GM23248 (cell line): ENCODE data around the gene SVEP1. TPM values are rescaled to one million over a fixed set of nuclear protein-coding genes. Genes with fewer than 3 reads are reported as not detected.

ENCODE experiments used
- DNase-seq: peaks from one replicate; pipeline ENCODE4 v3.0.0-alpha.2; 2015
- H2AFZ ChIP-seq: fragments of 200-600 bp; sonication (generic); 2 replicates; pipeline ENCODE4 v1.6.1; 2016; ENCODE audit warnings: antibody characterized with exemption
- H3F3A ChIP-seq: fragments of 200-600 bp; sonication (generic); 2 replicates; pipeline ENCODE4 v1.6.1; 2016; ENCODE audit warnings: mild to moderate bottlenecking, antibody characterized with exemption, mixed run types; ENCODE audit not compliant: insufficient read depth
- H3K27ac ChIP-seq: fragments of 200-600 bp; sonication (generic); 2 replicates; pipeline ENCODE4 v1.5.1; 2016; ENCODE audit warnings: mild to moderate bottlenecking
- H3K27me3 ChIP-seq: fragments of 200-600 bp; sonication (generic); replicated peaks from 2 replicates; pipeline ENCODE4 v1.6.1; 2016; ENCODE audit warnings: mild to moderate bottlenecking; ENCODE audit not compliant: insufficient read depth
- H3K36me3 ChIP-seq: fragments of 200-600 bp; sonication (generic); 2 replicates; pipeline ENCODE4 v1.6.1; 2016; ENCODE audit warnings: low read depth, mild to moderate bottlenecking
- H3K4me1 ChIP-seq: fragments of 200-600 bp; sonication (generic); 2 replicates; pipeline ENCODE4 v1.6.1; 2016; ENCODE audit warnings: mild to moderate bottlenecking; ENCODE audit not compliant: insufficient read depth
- H3K4me2 ChIP-seq: fragments of 200-600 bp; sonication (generic); one replicate; pipeline ENCODE4 v1.6.1; 2016; ENCODE audit warnings: mild to moderate bottlenecking; ENCODE audit not compliant: unreplicated experiment
- H3K4me3 ChIP-seq: fragments of 200-600 bp; sonication (generic); 2 replicates; pipeline ENCODE4 v1.5.1; 2016; ENCODE audit warnings: mild to moderate bottlenecking
- H3K79me2 ChIP-seq: fragments of 200-600 bp; sonication (generic); 2 replicates; pipeline ENCODE4 v1.6.1; 2016; ENCODE audit warnings: mild to moderate bottlenecking; ENCODE audit not compliant: insufficient read depth
- H3K9ac ChIP-seq: fragments of 200-600 bp; sonication (generic); 2 replicates; pipeline ENCODE4 v1.6.1; 2016; ENCODE audit warnings: mild to moderate bottlenecking
- H3K9me2 ChIP-seq: fragments of 200-600 bp; sonication (generic); 2 replicates; pipeline ENCODE4 v1.6.1; 2016; ENCODE audit warnings: mixed run types, mild to moderate bottlenecking, moderate library complexity; ENCODE audit not compliant: insufficient read depth
- H3K9me3 ChIP-seq: fragments of 200-600 bp; sonication (generic); one replicate; pipeline ENCODE4 v1.6.1; 2017; ENCODE audit warnings: low read depth
- H4K20me1 ChIP-seq: fragments of 200-600 bp; sonication (generic); 2 replicates; pipeline ENCODE4 v1.6.0; 2016; ENCODE audit not compliant: insufficient read depth
- EZH2 ChIP-seq: fragments of 200-600 bp; sonication (generic); IDR thresholded peaks from 2 replicates; pipeline ENCODE4 v1.6.1; 2018; ENCODE audit warnings: antibody characterized with exemption, mild to moderate bottlenecking; ENCODE audit not compliant: insufficient read depth, poor library complexity, severe bottlenecking
- EZH2phosphoT487 ChIP-seq: fragments of 200-600 bp; sonication (generic); IDR thresholded peaks from 2 replicates; pipeline ENCODE4 v1.6.1; 2018; ENCODE audit warnings: antibody characterized with exemption, moderate library complexity, mild to moderate bottlenecking, low read depth; ENCODE audit not compliant: insufficient read depth
- WGBS, 2 experiments: methylation state at CpG; one replicate each; pipeline ENCODE4 v1.1.6; 2015 to 2017; ENCODE audit warnings: low lambda C conversion rate in 2 of 2, low coverage in 1 of 2; ENCODE audit errors: missing lambda C conversion rate in 2 of 2; 5-methylcytosine and 5-hydroxymethylcytosine counted together
- in situ Hi-C: fragments of 300-500 bp; cut with MboI; formaldehyde crosslinking; loops from 2 replicates; pipeline ENCODE4 v1.15.0; 2020
- polyA plus RNA-seq: library from polyadenylated mRNA; unstranded; fragments of >200 nt; fragmentation: Nextera tagmentation; extraction: Ambion mirVana; gene quantifications from 2 replicates; pipeline ENCODE4 v1.2.1, GENCODE V29; 2016
- total RNA-seq: library from RNA; depleted of rRNA; stranded (reverse); fragments of >200 nt; shearing (Covaris generic); gene quantifications from 2 replicates; pipeline ENCODE4 v1.2.3, GENCODE V29; 2014

Gene SVEP1
- total and polyA plus RNA-seq, 2 experiments from 2014 or later: 13.6 to 47.3 TPM

DNA sequence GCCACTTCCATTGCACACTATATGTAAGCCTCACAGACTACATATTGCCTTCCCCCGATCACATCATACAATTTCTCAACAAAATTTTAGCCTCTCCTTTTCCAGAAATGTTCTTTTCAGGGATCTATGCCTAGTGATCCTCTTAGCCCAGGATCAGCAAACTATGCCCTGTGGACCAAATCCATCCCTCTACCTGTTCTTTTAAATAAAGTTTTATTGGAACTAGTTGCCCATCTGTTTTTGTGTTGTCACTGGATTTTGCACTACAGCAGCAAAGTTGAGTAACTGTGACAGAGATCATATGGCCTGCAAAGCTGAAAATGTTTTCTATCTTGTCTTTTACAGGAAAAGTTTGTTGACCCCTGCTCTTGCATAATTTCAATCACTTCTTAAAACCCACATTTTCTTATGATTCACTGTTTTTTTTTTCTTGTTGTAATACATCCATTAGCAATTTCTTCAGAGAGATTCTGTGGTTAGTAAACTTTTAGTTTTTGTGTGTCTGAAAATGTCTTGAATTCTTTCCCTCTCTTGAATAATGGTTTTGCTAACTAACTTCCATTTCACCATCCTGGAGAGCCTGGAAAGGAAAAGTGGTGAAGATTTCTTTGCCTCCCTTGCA is 248.9 kb downstream of the SVEP1 start:
- peak; percentile 49 for DNase-seq
- WGBS, 2 experiments: 92 to 100% methylated on average over 1 of the region's 1 CpG
- Histone ChIP-seq H3K27me3 (0 out of 2 replicates have a peak, but pooled peaks cover 4% of the 10 kb centered on the region), H3K27ac (0 out of 2 replicates have a peak overlapping the region, but pooled peaks have one; percentile 6), H3K4me3 (no peak overlapping the region), H3K79me2 (no peaks in the 10 kb centered on the region), H3F3A (peaks cover 16% of the 10 kb centered on the region), H3K9ac (no peak overlapping the region), H3K9me3 (no peaks in the 10 kb centered on the region), H3K9me2 (0 out of 2 replicates have a peak, but pooled peaks cover 2% of the 10 kb centered on the region), H4K20me1 (no peaks in the 10 kb centered on the region), H3K4me1 (no peaks in the 10 kb centered on the region), H3K36me3 (no peaks in the 10 kb centered on the region), H2AFZ (no peak overlapping the region), H3K4me2 (no peak overlapping the region)
- in situ Hi-C loops: no loop called here
- TF ChIP-seq EZH2 (no peak), EZH2phosphoT487 (no peak)

DNA sequence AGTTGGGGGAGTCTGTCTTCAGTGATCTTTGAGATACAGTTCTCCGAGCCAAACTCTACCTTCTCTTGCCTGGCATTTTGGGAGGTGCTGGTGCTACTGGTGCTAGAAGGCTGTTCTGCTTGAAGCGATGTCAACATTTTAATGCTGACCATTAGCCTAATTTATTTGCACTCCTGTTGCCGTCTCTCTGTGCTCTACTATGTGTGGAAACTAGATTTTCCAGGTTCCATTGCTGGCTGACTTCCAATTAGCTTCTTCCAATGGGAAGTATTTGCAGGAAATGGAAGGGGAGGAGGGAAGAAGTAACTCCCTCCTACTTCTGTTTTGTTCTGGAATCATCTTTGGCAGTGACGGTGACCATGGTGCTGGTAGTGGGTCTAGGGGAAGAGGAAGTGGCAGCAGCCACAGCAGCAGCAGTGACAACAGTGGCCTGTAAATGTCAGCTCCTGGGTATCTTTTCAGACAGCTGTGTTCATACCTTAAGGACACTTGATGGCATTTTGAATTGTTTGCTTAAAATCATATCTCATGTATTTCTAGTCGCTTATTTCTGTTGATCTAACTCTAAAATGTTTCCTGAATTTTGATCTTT is 249.8 kb downstream of the SVEP1 start:
- H3K27ac ChIP-seq: no peak overlapping the region
- WGBS, 2 experiments: 81 to 82% methylated on average over 5 of the region's 5 CpGs
- no peak overlapping the region for H3K4me3 ChIP-seq
- H3K9ac ChIP-seq: no peak overlapping the region
- H3K79me2 ChIP-seq: no peaks in the 10 kb centered on the region
- H3F3A ChIP-seq: peaks cover 16% of the 10 kb centered on the region
- H3K4me2 ChIP-seq: no peak overlapping the region
- H4K20me1 ChIP-seq: no peaks in the 10 kb centered on the region
- DNase-seq: no peak
- no peak overlapping the region for H2AFZ ChIP-seq
- TF ChIP-seq EZH2 (no peak), EZH2phosphoT487 (no peak)
- H3K9me3 ChIP-seq: no peaks in the 10 kb centered on the region
- no peaks in the 10 kb centered on the region for H3K36me3 ChIP-seq
- H3K9me2 ChIP-seq: 0 out of 2 replicates have a peak, but pooled peaks cover 2% of the 10 kb centered on the region
- H3K27me3 ChIP-seq: 0 out of 2 replicates have a peak, but pooled peaks cover 4% of the 10 kb centered on the region
- in situ Hi-C loops: no loop called here
- no peaks in the 10 kb centered on the region for H3K4me1 ChIP-seq

- TF ChIP-seq EZH2phosphoT487 (no peak), EZH2 (no peak)
These were observed 250.8 kb downstream of the SVEP1 start for GRCh38 chr9:110328763-110329162.

GRCh38 chr9:110327716-110328115 is 251.8 kb downstream of the SVEP1 start:
- no peaks in the 10 kb centered on the region for H3K36me3 ChIP-seq
- H3K9me3 ChIP-seq: no peaks in the 10 kb centered on the region
- no peak for DNase-seq
- H3K4me3 ChIP-seq: no peak overlapping the region
- H3K4me1 ChIP-seq: no peaks in the 10 kb centered on the region
- no peaks in the 10 kb centered on the region for H3K27me3 ChIP-seq
- in situ Hi-C loops: no loop called here
- H3K9ac ChIP-seq: no peak overlapping the region
- 97 to 100% methylated on average over 1 of the region's 1 CpG for WGBS, 2 experiments
- H3K79me2 ChIP-seq: no peaks in the 10 kb centered on the region
- no peak overlapping the region for H3K27ac ChIP-seq
- 0 out of 2 replicates have a peak, but pooled peaks cover 2% of the 10 kb centered on the region for H3K9me2 ChIP-seq
- H3K4me2 ChIP-seq: no peak overlapping the region
- no peaks in the 10 kb centered on the region for H4K20me1 ChIP-seq
- H3F3A ChIP-seq: peaks cover 16% of the 10 kb centered on the region
- H2AFZ ChIP-seq: no peak overlapping the region
- TF ChIP-seq EZH2 (no peak), EZH2phosphoT487 (no peak)

More at GRCh38 chr9:110328763-110329162, 250.8 kb downstream of the SVEP1 start:
- no peaks in the 10 kb centered on the region for H3K4me1 ChIP-seq
- H3K4me2 ChIP-seq: no peak overlapping the region
- H3K9ac ChIP-seq: no peak overlapping the region
- no peaks in the 10 kb centered on the region for H3K79me2 ChIP-seq
- in situ Hi-C loops: no loop called here
- H2AFZ ChIP-seq: no peak overlapping the region
- WGBS, 2 experiments: 76 to 88% methylated on average over 1 of the region's 1 CpG
- DNase-seq: no peak
- no peaks in the 10 kb centered on the region for H3K36me3 ChIP-seq
- no peak overlapping the region for H3K4me3 ChIP-seq
- peaks cover 16% of the 10 kb centered on the region for H3F3A ChIP-seq
- H3K9me3 ChIP-seq: no peaks in the 10 kb centered on the region
- H3K27ac ChIP-seq: no peak overlapping the region
- H4K20me1 ChIP-seq: no peaks in the 10 kb centered on the region
- no peaks in the 10 kb centered on the region for H3K27me3 ChIP-seq
- 0 out of 2 replicates have a peak, but pooled peaks cover 2% of the 10 kb centered on the region for H3K9me2 ChIP-seq
